Measurements from ENCODE around the gene GRM2.
"Not testable (repeated sequence)": the region's sequence is repeated elsewhere in the genome, so short reads cannot be mapped to it uniquely, and the experiment has no call there.

- not testable (repeated sequence) for TF ChIP-seq POLR2A, TAF1 (IDR thresholded peaks at IDR 0.05; ENCODE audit: low read depth, low read length)
Observed at GRCh38 chr3:51742978-51743377, 36.1 kb downstream of the GRM2 start.
